Measurements from ENCODE around the gene TSSK3.

TSSK3 gene, protein sequence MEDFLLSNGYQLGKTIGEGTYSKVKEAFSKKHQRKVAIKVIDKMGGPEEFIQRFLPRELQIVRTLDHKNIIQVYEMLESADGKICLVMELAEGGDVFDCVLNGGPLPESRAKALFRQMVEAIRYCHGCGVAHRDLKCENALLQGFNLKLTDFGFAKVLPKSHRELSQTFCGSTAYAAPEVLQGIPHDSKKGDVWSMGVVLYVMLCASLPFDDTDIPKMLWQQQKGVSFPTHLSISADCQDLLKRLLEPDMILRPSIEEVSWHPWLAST

GRCh38 chr1:32362474-32363313, at the start of gene TSSK3, which contains the start of gene FAM229A:
TSS of gene TSSK3 (plus strand) at chr1:32362539. CDS start at chr1:32362702, 163 bp downstream.
TSS of gene FAM229A (minus strand) at chr1:32362485. CDS start at chr1:32362091, 394 bp downstream.
- Histone ChIP-seq H3K4me1 (ENCODE audit: control insufficient read depth, insufficient read depth, low read length) (0 out of 2 replicates have a peak, but pooled peaks cover 10% of the 10 kb centered on the region), H3K4me3 (ENCODE audit: low read depth, low read length) (peak within 1 kb of the TSS; percentile 60), H3K27me3 (ENCODE audit: control insufficient read depth, insufficient read depth, low read length) (peaks cover 15% of the 10 kb centered on the region), H3K36me3 (ENCODE audit: control insufficient read depth, insufficient read depth, low read length) (peaks cover 39% of the 10 kb centered on the region), H3K9me3 (ENCODE audit: control insufficient read depth, insufficient read depth, low read depth, low read length) (no peaks in the 10 kb centered on the region), H3K9ac (ENCODE audit: low read length) (peak within 1 kb of the TSS; percentile 68), H3K27ac (ENCODE audit: low read depth, low read length) (no peak within 1 kb of the TSS)

DNA sequence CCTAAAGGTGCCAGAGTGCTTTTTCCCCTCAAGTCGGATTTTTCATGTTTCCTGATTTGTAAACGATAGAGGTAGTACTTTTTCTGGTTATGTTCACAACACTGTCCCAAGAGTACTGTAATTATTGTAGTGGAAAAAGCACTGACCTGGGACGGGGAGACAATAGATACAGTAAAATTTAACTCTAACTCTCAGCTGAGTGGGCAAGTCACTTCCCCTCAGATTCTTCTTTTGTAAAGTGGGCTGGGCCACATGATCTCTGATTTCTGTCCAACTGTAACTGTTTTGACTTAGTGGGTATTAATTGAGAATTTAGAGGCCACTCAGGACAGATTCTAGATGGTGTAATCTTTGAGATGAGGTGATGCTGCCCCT, 45.4 kb upstream of the TSSK3 start:
- no peak overlapping the region for H3K27ac ChIP-seq (ENCODE audit: low read depth, low read length)
- H3K9me3 ChIP-seq (ENCODE audit: control insufficient read depth, insufficient read depth, low read depth, low read length) = no peaks in the 10 kb centered on the region
- H3K9ac ChIP-seq (ENCODE audit: low read length) = no peak overlapping the region
- no peak overlapping the region for H3K4me3 ChIP-seq (ENCODE audit: low read depth, low read length)
- peaks cover 36% of the 10 kb centered on the region for H3K36me3 ChIP-seq (ENCODE audit: control insufficient read depth, insufficient read depth, low read length)
- H3K27me3 ChIP-seq (ENCODE audit: control insufficient read depth, insufficient read depth, low read length) = no peaks in the 10 kb centered on the region
- no peaks in the 10 kb centered on the region for H3K4me1 ChIP-seq (ENCODE audit: control insufficient read depth, insufficient read depth, low read length)

GRCh38 chr1:32318127-32318869, 44.0 kb upstream of the TSSK3 start:
- H3K27me3 ChIP-seq (ENCODE audit: control insufficient read depth, insufficient read depth, low read length) = no peaks in the 10 kb centered on the region
- H3K9ac ChIP-seq (ENCODE audit: low read length) = no peak overlapping the region
- H3K4me1 ChIP-seq (ENCODE audit: control insufficient read depth, insufficient read depth, low read length) = no peaks in the 10 kb centered on the region
- H3K27ac ChIP-seq (ENCODE audit: low read depth, low read length) = no peak overlapping the region
- no peaks in the 10 kb centered on the region for H3K9me3 ChIP-seq (ENCODE audit: control insufficient read depth, insufficient read depth, low read depth, low read length)
- H3K36me3 ChIP-seq (ENCODE audit: control insufficient read depth, insufficient read depth, low read length) = peaks cover 42% of the 10 kb centered on the region
- no peak overlapping the region for H3K4me3 ChIP-seq (ENCODE audit: low read depth, low read length)

GRCh38 chr1:32321712-32322291, 40.5 kb upstream of the TSSK3 start:
- Histone ChIP-seq H3K9me3 (ENCODE audit: control insufficient read depth, insufficient read depth, low read depth, low read length) (no peaks in the 10 kb centered on the region), H3K9ac (ENCODE audit: low read length) (no peak overlapping the region), H3K27me3 (ENCODE audit: control insufficient read depth, insufficient read depth, low read length) (no peaks in the 10 kb centered on the region), H3K4me1 (ENCODE audit: control insufficient read depth, insufficient read depth, low read length) (no peaks in the 10 kb centered on the region), H3K36me3 (ENCODE audit: control insufficient read depth, insufficient read depth, low read length) (peaks cover 57% of the 10 kb centered on the region), H3K4me3 (ENCODE audit: low read depth, low read length) (no peak overlapping the region), H3K27ac (ENCODE audit: low read depth, low read length) (no peak overlapping the region)

GRCh38 chr1:32327204-32327603, 35.1 kb upstream of the TSSK3 start:
- Histone ChIP-seq H3K9ac (ENCODE audit: low read length) (no peak overlapping the region), H3K27ac (ENCODE audit: low read depth, low read length) (no peak overlapping the region), H3K9me3 (ENCODE audit: control insufficient read depth, insufficient read depth, low read depth, low read length) (no peaks in the 10 kb centered on the region), H3K4me3 (ENCODE audit: low read depth, low read length) (no peak overlapping the region), H3K27me3 (ENCODE audit: control insufficient read depth, insufficient read depth, low read length) (no peaks in the 10 kb centered on the region), H3K36me3 (ENCODE audit: control insufficient read depth, insufficient read depth, low read length) (peaks cover 80% of the 10 kb centered on the region), H3K4me1 (ENCODE audit: control insufficient read depth, insufficient read depth, low read length) (peaks cover 1% of the 10 kb centered on the region; the same call in 1 of the 2 replicates)

DNA sequence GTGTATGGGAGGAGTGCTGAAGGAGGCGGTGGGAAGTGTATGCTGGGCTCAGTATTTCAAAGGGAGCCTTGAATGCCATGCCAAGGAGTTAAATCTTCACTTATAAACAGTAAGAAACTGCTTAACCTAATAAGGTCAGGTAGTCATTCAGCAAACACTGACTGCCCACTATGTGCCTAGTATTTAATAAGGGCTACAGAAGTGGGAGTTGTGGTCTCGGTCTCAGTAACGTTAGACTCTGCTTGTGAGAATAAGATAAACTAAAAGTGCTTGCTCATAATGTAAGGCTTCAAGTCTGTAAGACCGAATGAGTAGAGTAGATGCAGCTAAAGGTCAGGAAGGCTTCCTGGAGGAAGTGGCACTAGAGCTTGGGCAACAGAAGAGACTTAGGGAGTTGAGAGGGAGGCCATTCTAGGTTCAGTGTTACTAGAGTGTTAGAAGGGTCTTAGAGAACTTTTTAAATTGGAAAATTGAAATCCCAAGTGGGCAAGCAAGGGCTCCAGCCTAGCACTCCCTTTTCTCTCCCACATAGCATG, 32.3 kb upstream of the TSSK3 start:
- Histone ChIP-seq H3K4me1 (ENCODE audit: control insufficient read depth, insufficient read depth, low read length) (peaks cover 17% of the 10 kb centered on the region), H3K36me3 (ENCODE audit: control insufficient read depth, insufficient read depth, low read length) (peaks cover 93% of the 10 kb centered on the region), H3K4me3 (ENCODE audit: low read depth, low read length) (no peak overlapping the region)

DNA sequence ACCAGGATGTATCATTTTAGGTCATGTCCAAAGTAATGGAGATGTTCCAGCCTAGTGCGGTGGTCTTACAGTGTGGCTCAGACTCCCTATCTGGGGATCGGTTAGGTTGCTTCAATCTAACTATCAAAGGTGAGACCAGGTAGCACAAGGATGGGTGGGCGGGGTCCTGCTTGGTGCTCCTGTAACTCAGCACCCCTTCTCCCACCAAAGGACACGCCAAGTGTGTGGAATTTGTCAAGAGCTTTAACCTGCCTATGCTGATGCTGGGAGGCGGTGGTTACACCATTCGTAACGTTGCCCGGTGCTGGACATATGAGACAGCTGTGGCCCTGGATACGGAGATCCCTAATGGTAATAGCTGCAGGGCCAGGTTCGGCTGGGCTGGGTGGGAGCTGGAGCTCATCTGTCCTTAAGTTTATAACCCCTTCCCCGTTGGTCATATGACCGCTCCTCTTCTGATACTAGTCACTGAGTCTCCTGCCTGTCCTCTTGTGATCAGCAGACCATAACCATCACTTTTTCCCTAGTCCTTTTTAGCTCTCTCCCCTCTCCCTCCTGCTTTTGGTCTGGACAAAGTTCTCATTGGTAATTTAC, 31.7 kb upstream of the TSSK3 start:
- Histone ChIP-seq H3K4me3 (ENCODE audit: low read depth, low read length) (no peak overlapping the region), H3K27ac (ENCODE audit: low read depth, low read length) (no peak overlapping the region), H3K9ac (ENCODE audit: low read length) (no peak overlapping the region), H3K27me3 (ENCODE audit: control insufficient read depth, insufficient read depth, low read length) (no peaks in the 10 kb centered on the region), H3K36me3 (ENCODE audit: control insufficient read depth, insufficient read depth, low read length) (peaks cover 87% of the 10 kb centered on the region), H3K4me1 (ENCODE audit: control insufficient read depth, insufficient read depth, low read length) (peaks cover 17% of the 10 kb centered on the region), H3K9me3 (ENCODE audit: control insufficient read depth, insufficient read depth, low read depth, low read length) (no peaks in the 10 kb centered on the region)

More for the DNA sequence above, 32.3 kb upstream of the TSSK3 start:
- Histone ChIP-seq H3K27me3 (ENCODE audit: control insufficient read depth, insufficient read depth, low read length) (no peaks in the 10 kb centered on the region), H3K9ac (ENCODE audit: low read length) (no peak overlapping the region), H3K9me3 (ENCODE audit: control insufficient read depth, insufficient read depth, low read depth, low read length) (no peaks in the 10 kb centered on the region), H3K27ac (ENCODE audit: low read depth, low read length) (no peak overlapping the region)

- H3K36me3 ChIP-seq (ENCODE audit: control insufficient read depth, insufficient read depth, low read length) = peaks cover 83% of the 10 kb centered on the region
- H3K27me3 ChIP-seq (ENCODE audit: control insufficient read depth, insufficient read depth, low read length) = peaks cover 2% of the 10 kb centered on the region; the same call in 1 of the 2 replicates
- H3K4me3 ChIP-seq (ENCODE audit: low read depth, low read length) = no peak overlapping the region
- no peak overlapping the region for H3K27ac ChIP-seq (ENCODE audit: low read depth, low read length)
- H3K9me3 ChIP-seq (ENCODE audit: control insufficient read depth, insufficient read depth, low read depth, low read length) = no peaks in the 10 kb centered on the region
- H3K4me1 ChIP-seq (ENCODE audit: control insufficient read depth, insufficient read depth, low read length) = peaks cover 19% of the 10 kb centered on the region
- no peak overlapping the region for H3K9ac ChIP-seq (ENCODE audit: low read length)
Measured at GRCh38 chr1:32331549-32331948, 30.8 kb upstream of the TSSK3 start.

DNA sequence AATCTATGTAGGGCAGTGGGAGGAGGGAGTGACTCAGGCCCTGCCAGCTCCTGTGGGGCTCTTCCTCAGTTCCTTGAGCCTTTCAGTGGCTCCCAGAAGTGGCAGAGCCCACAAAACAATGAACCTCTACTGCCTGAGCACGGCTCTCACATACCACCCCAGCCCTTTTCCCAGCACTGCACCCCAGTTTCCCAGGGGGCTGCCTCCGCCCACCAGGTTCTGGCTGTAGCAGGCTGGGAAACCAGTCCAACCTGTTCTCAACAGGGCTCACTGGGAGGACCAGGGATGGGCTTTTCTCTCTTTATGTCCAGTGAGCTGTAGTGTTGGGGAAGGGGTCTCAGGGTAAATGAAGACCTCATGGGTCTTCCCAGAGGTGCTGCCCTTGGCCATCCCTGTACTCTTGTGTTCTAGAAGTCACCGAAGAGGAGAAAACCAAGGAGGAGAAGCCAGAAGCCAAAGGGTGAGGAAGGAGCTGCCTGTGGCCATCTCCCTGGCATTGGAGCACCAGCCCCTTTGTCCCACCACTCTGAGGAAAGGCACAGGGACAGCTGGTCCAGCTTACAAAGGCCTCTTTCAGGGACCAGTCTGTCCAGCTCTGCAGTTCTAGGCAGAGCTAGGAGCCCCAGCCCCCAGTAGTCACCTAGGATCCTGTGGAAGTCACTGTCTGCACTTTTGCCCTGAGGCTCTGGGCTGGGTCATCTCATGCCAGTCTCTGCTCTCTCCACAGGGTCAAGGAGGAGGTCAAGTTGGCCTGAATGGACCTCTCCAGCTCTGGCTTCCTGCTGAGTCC, 29.9 kb upstream of the TSSK3 start:
- Histone ChIP-seq H3K36me3 (ENCODE audit: control insufficient read depth, insufficient read depth, low read length) (peaks cover 74% of the 10 kb centered on the region), H3K9ac (ENCODE audit: low read length) (no peak overlapping the region), H3K4me3 (ENCODE audit: low read depth, low read length) (no peak overlapping the region), H3K27me3 (ENCODE audit: control insufficient read depth, insufficient read depth, low read length) (peaks cover 7% of the 10 kb centered on the region), H3K4me1 (ENCODE audit: control insufficient read depth, insufficient read depth, low read length) (peaks cover 27% of the 10 kb centered on the region), H3K27ac (ENCODE audit: low read depth, low read length) (no peak overlapping the region), H3K9me3 (ENCODE audit: control insufficient read depth, insufficient read depth, low read depth, low read length) (no peaks in the 10 kb centered on the region)
